BJ (cell line): ENCODE data around the gene PF4V1. TPM values are rescaled to one million over a fixed set of nuclear protein-coding genes. Genes with fewer than 3 reads are reported as not detected.
A peak's percentile ranks its signal among the peaks of the same experiment; 100 is the strongest.

Source experiments
- CTCF ChIA-PET: fragments of 350-600 bp; formaldehyde crosslinking; extraction: SDS; loops from one replicate; lab custom pipeline; 2021; ENCODE audit warnings: antibody characterized with exemption, inconsistent platforms; lab: Yijun Ruan, JAX
- POLR2A ChIA-PET: fragments of 300-600 bp; sonication (Branson Sonifier 250); formaldehyde crosslinking; extraction: SDS; loops from one replicate; lab custom pipeline; 2021; ENCODE audit warnings: antibody characterized with exemption; lab: Charles Lee
- DNase-seq: peaks from one replicate; pipeline ENCODE4 v3.0.0-alpha.2; 2011; ENCODE audit warnings: low read depth
- H3K27me3 ChIP-seq: 2 replicates; pipeline ENCODE4 v1.6.0; 2011; ENCODE audit warnings: low read length; ENCODE audit not compliant: control insufficient read depth, insufficient read depth
- H3K36me3 ChIP-seq: 2 replicates; pipeline ENCODE4 v1.5.1; 2011; ENCODE audit warnings: low read length; ENCODE audit not compliant: control insufficient read depth, insufficient read depth
- H3K4me3 ChIP-seq: 2 replicates; pipeline ENCODE4 v1.5.1; 2011; ENCODE audit warnings: low read depth, mild to moderate bottlenecking, control low read depth, low read length
- polyA plus RNA-seq: library from polyadenylated mRNA; depleted of rRNA; stranded (reverse); fragments of >200 nt; gene quantifications from 2 replicates; pipeline ENCODE4 v1.2.3, GENCODE V29; 2011
- TF ChIP-seq, protein P1 (sequence below): IDR thresholded peaks from 2 replicates; pipeline ENCODE4 v1.5.1; 2011; ENCODE audit warnings: low read depth, mild to moderate bottlenecking, control low read depth, inconsistent platforms, low read length, moderate library complexity; ENCODE audit not compliant: insufficient read depth

PF4V1 gene
- polyA plus RNA-seq, 1 experiment: not detected

DNA sequence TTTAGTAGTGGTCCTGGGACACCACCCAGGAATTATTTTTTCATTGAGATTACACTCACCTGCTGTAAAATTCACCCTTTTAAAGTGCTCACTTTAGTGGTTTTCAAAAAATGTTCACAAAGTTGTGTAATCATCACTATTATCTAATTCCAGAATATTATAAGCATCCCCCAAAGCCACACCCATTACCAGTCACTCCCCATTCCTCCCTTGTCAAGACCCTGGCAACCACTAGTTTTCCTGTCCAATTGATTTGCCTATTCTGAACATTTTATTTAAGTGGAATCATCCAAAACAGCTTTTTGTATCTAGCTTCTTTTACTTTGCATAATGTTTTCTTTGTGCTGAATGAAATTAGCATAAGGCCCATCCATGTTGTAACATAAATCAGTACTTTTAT is 29.3 kb upstream of the PF4V1 start:
- no peaks in the 10 kb centered on the region for H3K36me3 ChIP-seq
- TF ChIP-seq, protein P1, sequence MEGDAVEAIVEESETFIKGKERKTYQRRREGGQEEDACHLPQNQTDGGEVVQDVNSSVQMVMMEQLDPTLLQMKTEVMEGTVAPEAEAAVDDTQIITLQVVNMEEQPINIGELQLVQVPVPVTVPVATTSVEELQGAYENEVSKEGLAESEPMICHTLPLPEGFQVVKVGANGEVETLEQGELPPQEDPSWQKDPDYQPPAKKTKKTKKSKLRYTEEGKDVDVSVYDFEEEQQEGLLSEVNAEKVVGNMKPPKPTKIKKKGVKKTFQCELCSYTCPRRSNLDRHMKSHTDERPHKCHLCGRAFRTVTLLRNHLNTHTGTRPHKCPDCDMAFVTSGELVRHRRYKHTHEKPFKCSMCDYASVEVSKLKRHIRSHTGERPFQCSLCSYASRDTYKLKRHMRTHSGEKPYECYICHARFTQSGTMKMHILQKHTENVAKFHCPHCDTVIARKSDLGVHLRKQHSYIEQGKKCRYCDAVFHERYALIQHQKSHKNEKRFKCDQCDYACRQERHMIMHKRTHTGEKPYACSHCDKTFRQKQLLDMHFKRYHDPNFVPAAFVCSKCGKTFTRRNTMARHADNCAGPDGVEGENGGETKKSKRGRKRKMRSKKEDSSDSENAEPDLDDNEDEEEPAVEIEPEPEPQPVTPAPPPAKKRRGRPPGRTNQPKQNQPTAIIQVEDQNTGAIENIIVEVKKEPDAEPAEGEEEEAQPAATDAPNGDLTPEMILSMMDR: no peak
- H3K27me3 ChIP-seq: no peaks in the 10 kb centered on the region
- H3K4me3 ChIP-seq: no peak overlapping the region
- DNase-seq: no peak
- ChIA-PET POLR2A (no interaction called here), CTCF (no interaction called here)

- no peaks in the 10 kb centered on the region for H3K27me3 ChIP-seq
- no peak for DNase-seq
- no peak overlapping the region for H3K4me3 ChIP-seq
- no peaks in the 10 kb centered on the region for H3K36me3 ChIP-seq
- TF ChIP-seq, protein P1: no peak
- ChIA-PET CTCF (no interaction called here), POLR2A (no interaction called here)
Measured at GRCh38 chr4:73828956-73829355, 24.1 kb upstream of the PF4V1 start.

DNA sequence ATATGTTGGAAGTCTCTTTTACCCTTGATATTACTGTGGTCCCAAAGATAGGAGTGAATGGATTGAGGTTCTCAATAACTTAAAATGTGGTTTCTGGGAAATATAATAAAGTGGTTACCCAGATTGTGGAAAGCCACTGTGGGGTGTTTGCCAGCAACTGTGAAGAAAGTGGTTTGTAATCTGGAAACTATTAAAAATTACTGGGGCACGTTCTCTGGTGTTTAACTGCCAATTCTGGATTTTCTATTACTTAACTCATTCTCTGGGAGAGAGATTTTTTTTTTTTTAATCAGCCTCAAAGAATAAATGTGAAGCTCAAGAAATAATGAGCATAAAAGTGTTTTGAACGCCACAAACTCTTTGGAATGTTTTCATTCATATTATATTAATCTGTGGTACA is 21.5 kb upstream of the PF4V1 start:
- CTCF ChIA-PET: interaction anchor here (1.2 kb wide), 1 partner anchor 28 kb away, joined by 3 read pairs; no protein-coding TSS in a partner anchor
- TF ChIP-seq, protein P1: no peak
- DNase-seq: no peak

DNA sequence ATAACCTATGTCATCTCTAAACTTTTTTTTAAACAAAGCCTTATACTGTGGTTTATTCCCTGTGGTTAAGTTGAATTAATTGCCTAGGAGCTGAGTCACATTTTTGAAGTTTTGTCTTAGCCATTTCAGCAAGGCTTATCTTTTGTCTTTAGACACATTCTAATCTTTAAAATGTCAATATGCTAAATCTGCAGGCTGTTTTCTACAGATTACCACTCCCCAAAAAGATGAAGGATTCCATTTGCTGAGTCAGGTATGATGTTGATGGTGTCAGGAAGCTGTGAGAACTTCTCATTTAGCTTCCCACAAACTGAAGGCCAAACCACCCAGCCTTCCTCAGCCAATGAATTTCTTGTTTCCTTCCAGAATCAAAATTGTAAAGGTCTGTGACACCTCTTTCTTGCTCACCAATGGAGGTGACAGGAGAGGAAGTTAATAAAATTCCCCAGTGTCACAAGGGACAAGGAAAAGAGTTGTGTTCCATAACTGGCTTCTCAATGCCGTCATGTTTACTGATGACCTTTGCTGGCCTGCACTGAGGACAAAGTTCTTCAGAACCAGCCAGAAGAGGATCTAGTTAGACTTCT is 20.4 kb upstream of the PF4V1 start:
- Histone ChIP-seq H3K27me3 (no peaks in the 10 kb centered on the region), H3K4me3 (no peak overlapping the region), H3K36me3 (no peaks in the 10 kb centered on the region)
- TF ChIP-seq, protein P1: no peak
- POLR2A ChIA-PET: no interaction called here
- CTCF ChIA-PET: interaction anchor here (0.6 to 1.5 kb wide), 3 partner anchors 11 to 37 kb away, joined by 3 read pairs; no protein-coding TSS in a partner anchor
- DNase-seq: no peak

More for the DNA sequence above, 21.5 kb upstream of the PF4V1 start:
- Histone ChIP-seq H3K4me3 (no peak overlapping the region), H3K27me3 (no peaks in the 10 kb centered on the region), H3K36me3 (no peaks in the 10 kb centered on the region)
- POLR2A ChIA-PET: no interaction called here

GRCh38 chr4:73836373-73837279 is 16.5 kb upstream of the PF4V1 start, which contains the start of gene CXCL6:
Gene CXCL6, plus strand, starts transcription at chr4:73836678. Its CDS starts 73 bp downstream, at chr4:73836751.
- no peaks in the 10 kb centered on the region for H3K27me3 ChIP-seq
- ChIA-PET POLR2A (no interaction called here), CTCF (no interaction called here)
- TF ChIP-seq, protein P1: no peak
- H3K4me3 ChIP-seq: peak within 1 kb of the TSS; percentile 37
- DNase-seq: no peak
- no peaks in the 10 kb centered on the region for H3K36me3 ChIP-seq
